GM19238 (cell line): ENCODE results near the gene MNAT1.
"Not testable (repeated sequence)": the region's sequence is repeated elsewhere in the genome, so short reads cannot be mapped to it uniquely, and the experiment has no call there.

Experiments
- DNase-seq: peaks from one replicate; pipeline ENCODE4 v3.0.0; 2011; ENCODE audit warnings: low spot score; ENCODE audit not compliant: insufficient read length

The MNAT1 gene

DNA sequence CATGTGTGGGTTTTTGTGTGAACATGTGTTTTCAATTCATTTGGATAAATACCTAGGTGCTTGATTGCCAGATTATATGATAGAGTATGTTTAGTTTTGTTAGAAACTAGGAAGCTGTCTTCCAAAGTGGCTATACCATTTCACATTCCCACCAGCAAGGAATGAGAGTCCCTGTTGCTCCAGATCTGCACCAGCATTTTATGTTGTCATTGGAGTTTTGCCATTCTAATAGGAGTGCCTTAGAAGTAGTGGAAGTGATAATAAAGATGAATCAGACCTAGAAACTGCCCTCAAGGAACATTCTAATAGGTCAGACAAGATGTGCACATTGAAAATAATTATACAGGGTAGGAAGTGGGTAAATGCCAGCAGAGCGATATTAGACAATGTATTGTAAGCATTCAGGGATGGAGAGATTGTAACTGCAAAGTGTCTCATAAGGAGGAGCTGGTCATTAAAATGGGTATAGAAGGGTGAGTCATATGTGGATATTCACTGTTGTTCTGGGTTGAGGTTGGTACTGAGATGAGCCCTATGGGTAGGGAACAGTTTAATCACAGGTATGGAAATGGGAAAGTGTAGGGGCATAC is 71.4 kb downstream of the MNAT1 start:
- DNase-seq, result no peak

DNA sequence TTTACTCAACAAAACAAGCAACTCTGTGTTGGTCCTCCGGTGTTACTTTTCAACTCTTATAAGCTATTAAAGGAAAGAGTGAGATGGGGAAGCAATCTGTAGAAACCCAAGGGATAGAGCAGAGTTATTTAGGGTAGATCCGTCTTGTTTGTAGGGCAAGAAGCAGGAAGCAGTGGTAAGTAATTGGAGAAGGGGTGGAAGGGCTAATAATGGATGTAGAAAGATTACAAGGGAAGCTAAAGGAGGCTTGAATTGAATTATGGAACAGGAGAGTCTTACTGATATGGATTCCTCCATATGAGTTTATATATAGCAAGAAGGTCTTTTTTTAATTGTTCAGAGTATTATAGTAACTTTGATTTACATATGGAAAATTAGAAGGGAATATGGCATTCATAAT is 72.7 kb downstream of the MNAT1 start:
- DNase-seq, result no peak

- DNase-seq, result no peak
These were observed 73.4 kb downstream of the MNAT1 start for GRCh38 chr14:60807971-60808370.

DNA sequence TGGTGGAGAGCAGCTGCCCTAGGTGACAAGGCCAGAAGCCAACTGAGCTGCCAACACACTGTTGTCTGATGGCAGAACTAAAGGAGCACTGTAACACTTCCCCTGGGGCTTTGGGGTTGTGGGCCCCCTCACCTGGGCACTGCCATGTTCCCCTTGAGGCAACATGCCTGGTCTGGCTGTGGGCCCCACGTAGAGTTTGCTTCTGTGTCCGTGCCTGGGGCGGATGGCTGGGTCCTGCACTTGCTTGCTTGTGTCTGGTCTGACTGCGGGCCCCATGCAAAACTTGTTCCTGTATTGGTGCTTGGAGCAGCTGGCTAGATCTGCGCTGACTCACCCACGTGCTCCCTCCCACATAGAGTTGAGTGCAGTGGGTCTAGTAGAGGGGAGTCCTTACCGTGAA is 78.4 kb downstream of the MNAT1 start:
- no peak for DNase-seq

GRCh38 chr14:60815371-60815770 is 80.8 kb downstream of the MNAT1 start:
- peak; percentile 6 for DNase-seq

- no peak for DNase-seq
These were observed 82.6 kb downstream of the MNAT1 start for GRCh38 chr14:60817113-60817512.

DNA sequence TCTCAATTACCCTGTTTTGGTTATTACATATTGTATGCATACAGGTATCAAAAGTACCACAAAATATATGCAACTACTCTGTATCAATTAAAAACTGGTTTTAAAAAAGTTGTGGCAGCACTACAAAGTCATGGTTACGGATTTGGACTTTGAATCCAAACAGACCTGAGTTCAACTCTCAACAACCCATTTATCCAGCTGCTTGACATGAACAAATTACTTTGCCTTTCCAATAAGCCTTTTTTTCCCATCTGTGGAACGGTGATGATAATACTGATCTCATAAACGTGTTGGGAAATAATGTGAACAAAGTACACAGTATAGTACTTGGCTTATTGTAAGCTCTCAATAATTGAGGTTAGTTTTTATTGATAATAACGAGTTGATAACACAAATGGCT is 85.0 kb downstream of the MNAT1 start:
- no peak for DNase-seq

DNA sequence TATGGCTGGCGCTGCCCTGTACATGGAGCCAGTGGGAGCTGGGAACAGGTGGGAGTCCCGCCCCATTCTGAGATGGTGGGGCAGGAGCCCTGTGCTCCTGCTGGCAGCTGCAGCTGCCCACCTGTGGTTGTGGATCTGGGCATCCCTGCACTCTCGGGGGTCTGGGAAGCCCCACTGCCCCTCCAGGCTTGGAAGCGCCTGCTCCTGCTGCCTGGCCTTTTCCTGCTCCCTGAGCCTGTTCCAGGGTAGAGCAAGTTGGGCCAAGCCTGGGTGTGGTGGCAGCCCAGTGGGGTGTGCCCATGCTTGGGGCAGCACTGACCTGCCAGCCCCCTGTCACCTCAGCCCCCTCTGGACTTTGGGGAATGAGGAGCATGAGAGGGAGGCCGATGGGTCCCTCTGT is 104.0 kb downstream of the MNAT1 start:
- DNase-seq, result no peak

- no peak for DNase-seq
These were observed 104.5 kb downstream of the MNAT1 start for GRCh38 chr14:60839057-60839456.

GRCh38 chr14:60839657-60840056 is 105.1 kb downstream of the MNAT1 start:
- no peak for DNase-seq

DNA sequence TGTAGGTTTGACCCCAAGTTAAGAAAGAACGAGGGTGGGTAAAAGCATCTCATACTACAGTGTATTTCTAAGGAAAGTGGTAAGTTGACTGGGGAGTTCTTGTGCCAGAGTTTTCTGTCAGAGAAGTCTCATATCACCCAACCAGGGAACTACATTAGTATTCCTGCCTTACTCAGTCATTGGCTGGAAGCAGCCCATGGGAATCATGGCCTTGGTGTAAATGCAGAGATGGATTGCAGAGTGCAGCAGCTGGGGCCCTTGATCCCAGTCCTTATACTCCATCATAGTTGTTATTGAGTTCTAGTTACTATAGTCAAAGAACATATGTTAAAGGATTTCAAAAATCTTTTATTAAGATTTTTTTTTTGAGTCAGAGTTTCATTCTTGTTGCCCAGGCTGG is 105.8 kb downstream of the MNAT1 start:
- DNase-seq, result no peak

DNA sequence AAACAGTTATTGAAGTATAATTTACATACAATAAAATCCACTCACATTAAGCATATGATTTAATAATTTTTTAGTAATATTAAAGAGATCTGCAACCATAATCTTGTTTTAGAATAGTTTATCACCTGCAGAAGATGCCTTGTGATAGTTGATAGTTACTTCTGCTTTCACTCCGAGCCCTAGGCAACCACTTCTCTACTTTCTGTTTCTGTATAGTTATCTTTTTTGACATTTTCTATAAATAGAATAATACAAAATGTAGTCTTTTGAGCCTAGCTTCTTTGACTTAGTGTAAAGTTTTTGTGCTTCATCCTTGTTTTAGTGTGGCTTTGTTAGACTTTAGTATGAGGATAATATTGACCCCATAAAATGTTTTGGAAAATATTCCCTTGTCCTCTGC is 111.0 kb downstream of the MNAT1 start:
- peak; percentile 8 for DNase-seq

GRCh38 chr14:60848066-60848465 is 113.5 kb downstream of the MNAT1 start:
- no peak for DNase-seq

DNA sequence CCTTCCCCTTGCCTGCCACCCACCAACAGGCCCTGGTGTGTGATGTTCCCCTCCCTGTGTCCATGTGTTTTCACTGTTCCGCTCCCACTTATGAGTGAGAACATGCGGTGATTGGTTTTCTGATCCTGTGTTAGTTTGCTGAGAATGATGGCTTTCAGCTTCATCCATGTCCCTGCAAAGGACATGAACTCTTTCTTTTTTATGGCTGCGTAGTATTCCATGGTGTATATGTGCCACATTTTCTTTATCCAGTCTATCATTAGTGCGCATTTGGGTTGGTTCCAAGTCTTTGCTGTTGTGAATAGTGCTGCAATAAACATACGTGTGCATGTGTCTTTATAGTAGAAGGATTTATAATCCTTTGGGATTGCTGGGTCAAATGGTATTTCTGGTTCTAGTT is 117.1 kb downstream of the MNAT1 start:
- DNase-seq, result not testable (repeated sequence)

DNA sequence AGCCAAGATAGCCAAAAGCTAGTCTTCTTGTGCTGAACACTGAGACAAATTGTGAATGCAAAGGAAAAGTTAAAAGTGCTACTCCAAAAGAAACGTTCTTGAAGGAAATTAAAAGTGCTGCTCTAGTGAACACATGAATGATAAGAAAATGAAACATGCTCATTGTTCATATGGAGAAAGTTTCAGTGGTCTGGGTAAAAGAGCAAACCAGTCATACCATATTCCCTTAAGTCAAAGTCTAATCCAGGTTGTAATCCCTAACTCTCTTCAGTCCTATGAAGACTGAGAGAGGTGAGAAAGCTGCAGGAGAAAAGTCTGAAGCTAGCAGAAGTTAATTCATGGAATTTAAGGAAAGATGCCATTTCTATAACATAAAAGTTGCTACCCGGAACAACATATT is 121.5 kb downstream of the MNAT1 start:
- DNase-seq, result no peak

DNA sequence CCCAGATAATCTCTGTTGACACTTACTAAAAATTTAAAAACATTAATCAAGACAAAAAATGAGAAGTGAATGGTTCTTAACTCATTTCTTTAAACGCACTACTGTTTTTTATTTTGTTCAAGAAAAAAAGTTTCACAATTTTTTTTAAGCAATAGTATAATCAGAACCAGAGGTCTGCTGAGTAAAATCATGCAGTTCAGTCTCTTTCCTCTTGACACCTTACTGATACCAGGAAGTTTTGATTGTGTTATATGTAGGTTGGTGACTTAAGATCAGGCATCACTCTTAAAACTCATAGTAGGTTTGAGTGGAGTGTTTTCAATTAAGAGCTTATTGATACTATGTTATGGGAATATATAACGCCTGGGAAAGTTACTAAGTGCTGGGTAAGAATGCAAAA is 125.0 kb downstream of the MNAT1 start:
- DNase-seq, result no peak

- DNase-seq, result no peak
These were observed 127.1 kb downstream of the MNAT1 start for GRCh38 chr14:60861545-60862140.

- no peak for DNase-seq
These were observed 127.7 kb downstream of the MNAT1 start for GRCh38 chr14:60862283-60862682.

DNA sequence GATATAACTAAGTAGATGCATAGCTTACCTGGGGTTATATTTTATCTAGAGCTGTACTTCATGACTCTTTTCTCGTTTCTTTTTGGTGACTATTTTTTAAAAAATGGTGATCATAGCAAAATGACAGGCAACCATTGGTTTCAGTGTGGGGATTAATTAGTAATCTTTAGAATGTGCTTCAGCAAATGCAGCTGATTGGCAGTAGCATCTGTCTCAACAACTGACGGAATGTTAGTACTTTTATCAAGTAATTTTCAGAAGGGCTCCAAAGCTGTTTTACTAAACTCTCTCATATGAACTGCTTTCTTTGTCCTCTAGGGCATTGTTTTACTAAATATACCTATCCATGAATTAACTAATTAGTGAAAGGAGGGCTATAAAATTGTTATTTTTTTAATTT is 128.7 kb downstream of the MNAT1 start:
- DNase-seq, result no peak

DNA sequence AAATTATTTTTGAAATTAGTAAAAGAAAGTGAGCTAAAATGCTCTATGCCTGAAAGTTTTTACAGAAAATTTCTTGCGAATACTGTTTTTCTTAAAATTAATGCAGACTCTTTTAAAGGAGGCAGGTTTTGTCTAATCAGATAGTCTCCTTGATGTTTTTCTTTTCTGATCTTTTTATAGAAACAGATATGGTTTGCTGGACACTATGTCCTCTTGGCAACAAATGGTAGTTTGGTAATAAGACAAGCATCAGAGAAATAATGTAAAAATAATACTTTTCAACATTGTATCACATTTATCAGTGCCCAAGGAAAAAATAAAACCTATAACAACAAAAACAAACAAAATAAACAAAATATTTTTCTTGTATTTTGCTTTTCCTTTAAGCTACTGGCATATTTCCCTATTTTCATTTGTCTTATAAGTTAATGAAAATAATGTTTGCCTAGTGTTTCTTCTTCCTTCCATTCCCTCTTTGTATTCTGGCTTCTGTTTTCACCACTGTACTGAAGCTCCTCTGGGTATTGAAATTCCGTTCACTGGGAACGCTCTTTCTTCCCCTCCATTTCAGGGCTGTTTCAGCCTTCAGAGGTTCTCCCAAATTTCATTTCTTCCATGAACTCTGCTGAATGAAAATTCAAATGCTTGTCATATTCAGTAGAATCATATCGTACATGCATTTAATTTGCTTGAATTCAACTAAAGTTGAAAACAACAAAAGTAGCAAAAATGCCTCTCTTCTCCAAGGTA is 131.0 kb downstream of the MNAT1 start:
- DNase-seq, result no peak

DNA sequence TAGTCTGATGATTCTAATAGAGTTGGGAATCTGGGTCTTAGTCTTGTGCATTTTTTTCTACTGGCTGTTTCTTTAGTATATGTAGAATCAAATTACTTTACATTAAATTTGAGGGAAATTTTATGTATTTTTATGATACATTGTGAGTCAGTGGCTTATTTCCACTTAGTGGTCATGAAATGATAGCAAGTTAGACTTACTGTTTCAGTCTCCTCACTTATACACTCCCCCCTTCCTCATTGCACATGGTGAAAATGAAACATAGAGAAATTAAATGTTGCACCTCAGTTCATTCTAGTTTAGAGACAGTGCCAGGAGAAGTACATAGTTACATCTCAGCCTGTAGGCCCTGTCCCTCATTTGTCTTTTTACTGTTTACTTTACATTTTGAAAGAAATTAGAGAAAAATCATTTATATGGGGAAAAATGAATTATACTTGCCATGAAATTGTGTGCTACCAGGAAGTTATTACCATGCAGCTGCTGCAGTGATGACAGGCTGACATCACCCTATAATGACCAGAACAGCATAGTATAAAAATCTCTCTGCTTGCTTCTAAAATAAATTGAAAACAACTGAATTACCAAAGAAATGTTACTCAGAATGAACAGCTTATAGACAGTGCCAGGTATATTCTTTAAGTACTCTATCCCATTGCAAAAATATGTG is 133.1 kb downstream of the MNAT1 start:
- no peak for DNase-seq

DNA sequence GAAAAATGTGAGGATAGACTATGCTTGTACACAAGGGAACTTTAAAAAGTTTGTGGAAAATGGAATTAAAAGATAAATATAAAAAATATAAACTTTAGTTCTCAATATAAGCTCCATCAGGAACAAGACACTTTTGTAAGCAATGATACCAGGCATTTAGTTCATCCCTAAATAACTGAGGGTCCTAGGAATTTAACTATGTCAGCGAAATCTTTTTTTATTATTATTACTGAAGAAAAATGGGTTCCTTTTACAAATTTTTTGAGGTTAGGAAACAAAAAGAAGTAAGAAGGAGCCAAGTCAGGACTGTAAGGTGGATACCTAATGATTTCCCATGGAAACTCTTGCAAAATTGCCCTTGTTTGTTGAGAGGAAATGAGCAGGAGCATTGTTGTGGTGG is 143.6 kb downstream of the MNAT1 start:
- no peak for DNase-seq
